ENCODE results near the gene GSDME. TPM values are rescaled to one million over a fixed set of nuclear protein-coding genes. Genes with fewer than 3 reads are reported as not detected.
A peak's percentile ranks its signal among the peaks of the same experiment; 100 is the strongest.

GSDME gene
- polyA plus RNA-seq, result 1 to 10 TPM; 1.1 to 3.4 TPM

GRCh38 chr7:24757353-24758275 lies at the start of gene GSDME:
Gene GSDME (minus strand): TSS chr7:24757464. CDS start chr7:24749774, 7,690 bp downstream.
- no peaks in the 10 kb centered on the region for H3K36me3 ChIP-seq (ENCODE audit: control insufficient read depth in 2 of 2, insufficient read depth in 2 of 2, low read length in 1 of 2)
- H3K9me3 ChIP-seq (ENCODE audit: control insufficient read depth in 2 of 2, insufficient read depth in 1 of 2, low read depth in 1 of 2, low read length in 1 of 2), result no peaks in the 10 kb centered on the region
- peaks cover 3% of the 10 kb centered on the region in 2 donors for H3K4me1 ChIP-seq (ENCODE audit: control insufficient read depth in 2 of 2, insufficient read depth in 2 of 2, low read length in 1 of 2)
- peak within 1 kb of the TSS; percentile 48 to 55 for H3K4me3 ChIP-seq (ENCODE audit: low read depth in 1 of 2, low read length in 2 of 2)
- no peaks in the 10 kb centered on the region for H3K27me3 ChIP-seq (ENCODE audit: control insufficient read depth in 1 of 2, insufficient read depth in 2 of 2, low read length in 2 of 2)
- peak within 1 kb of the TSS; percentile 62 to 73 for H3K27ac ChIP-seq (ENCODE audit: low read depth in 2 of 2, low read length in 1 of 2)
- 5 to 11% methylated on average over 58 to 81 of the region's 81 CpGs for WGBS, 2 donors

- H3K27me3 ChIP-seq (ENCODE audit: control insufficient read depth in 1 of 2, insufficient read depth in 2 of 2, low read length in 2 of 2), result no peaks in the 10 kb centered on the region
- 97% methylated on average over 5 of the region's 5 CpGs for WGBS, 2 donors
- H3K27ac ChIP-seq (ENCODE audit: low read depth in 2 of 2, low read length in 1 of 2), result no peak overlapping the region
- H3K36me3 ChIP-seq (ENCODE audit: control insufficient read depth in 2 of 2, insufficient read depth in 2 of 2, low read length in 1 of 2), result peaks cover 1 to 5% of the 10 kb centered on the region in 2 donors
- no peak overlapping the region for H3K4me3 ChIP-seq (ENCODE audit: low read depth in 1 of 2, low read length in 2 of 2)
- H3K9me3 ChIP-seq (ENCODE audit: control insufficient read depth in 2 of 2, insufficient read depth in 1 of 2, low read depth in 1 of 2, low read length in 1 of 2), result no peaks in the 10 kb centered on the region
- H3K4me1 ChIP-seq (ENCODE audit: control insufficient read depth in 2 of 2, insufficient read depth in 2 of 2, low read length in 1 of 2), result no peaks in the 10 kb centered on the region
Measured at GRCh38 chr7:24802300-24802699, 45.0 kb upstream of the GSDME start.

GRCh38 chr7:24801883-24802282 lies 44.6 kb upstream of the GSDME start:
- peaks cover 3 to 5% of the 10 kb centered on the region in 2 donors for H3K36me3 ChIP-seq (ENCODE audit: control insufficient read depth in 2 of 2, insufficient read depth in 2 of 2, low read length in 1 of 2)
- H3K9me3 ChIP-seq (ENCODE audit: control insufficient read depth in 2 of 2, insufficient read depth in 1 of 2, low read depth in 1 of 2, low read length in 1 of 2), result no peaks in the 10 kb centered on the region
- no peak overlapping the region for H3K27ac ChIP-seq (ENCODE audit: low read depth in 2 of 2, low read length in 1 of 2)
- H3K27me3 ChIP-seq (ENCODE audit: control insufficient read depth in 1 of 2, insufficient read depth in 2 of 2, low read length in 2 of 2), result no peaks in the 10 kb centered on the region
- H3K4me1 ChIP-seq (ENCODE audit: control insufficient read depth in 2 of 2, insufficient read depth in 2 of 2, low read length in 1 of 2), result no peaks in the 10 kb centered on the region
- H3K4me3 ChIP-seq (ENCODE audit: low read depth in 1 of 2, low read length in 2 of 2), result no peak overlapping the region
- 92 to 99% methylated on average over 2 of the region's 2 CpGs for WGBS, 2 donors

GRCh38 chr7:24800667-24801066 lies 43.4 kb upstream of the GSDME start:
- H3K9me3 ChIP-seq (ENCODE audit: control insufficient read depth in 2 of 2, insufficient read depth in 1 of 2, low read depth in 1 of 2, low read length in 1 of 2), result no peaks in the 10 kb centered on the region
- no peaks in the 10 kb centered on the region for H3K27me3 ChIP-seq (ENCODE audit: control insufficient read depth in 1 of 2, insufficient read depth in 2 of 2, low read length in 2 of 2)
- no peak overlapping the region for H3K27ac ChIP-seq (ENCODE audit: low read depth in 2 of 2, low read length in 1 of 2)
- WGBS, 2 donors, result 88 to 92% methylated on average over 9 of the region's 9 CpGs
- no peak overlapping the region for H3K4me3 ChIP-seq (ENCODE audit: low read depth in 1 of 2, low read length in 2 of 2)
- no peaks in the 10 kb centered on the region for H3K4me1 ChIP-seq (ENCODE audit: control insufficient read depth in 2 of 2, insufficient read depth in 2 of 2, low read length in 1 of 2)
- peaks cover 3 to 5% of the 10 kb centered on the region in 2 donors for H3K36me3 ChIP-seq (ENCODE audit: control insufficient read depth in 2 of 2, insufficient read depth in 2 of 2, low read length in 1 of 2)

- H3K9me3 ChIP-seq (ENCODE audit: control insufficient read depth in 2 of 2, insufficient read depth in 1 of 2, low read depth in 1 of 2, low read length in 1 of 2), result no peaks in the 10 kb centered on the region
- no peaks in the 10 kb centered on the region for H3K27me3 ChIP-seq (ENCODE audit: control insufficient read depth in 1 of 2, insufficient read depth in 2 of 2, low read length in 2 of 2)
- no peak overlapping the region for H3K4me3 ChIP-seq (ENCODE audit: low read depth in 1 of 2, low read length in 2 of 2)
- no peaks in the 10 kb centered on the region for H3K4me1 ChIP-seq (ENCODE audit: control insufficient read depth in 2 of 2, insufficient read depth in 2 of 2, low read length in 1 of 2)
- H3K27ac ChIP-seq (ENCODE audit: low read depth in 2 of 2, low read length in 1 of 2), result no peak overlapping the region
- 90 to 96% methylated on average over 6 of the region's 6 CpGs for WGBS, 2 donors
- peaks cover 3 to 5% of the 10 kb centered on the region in 2 donors for H3K36me3 ChIP-seq (ENCODE audit: control insufficient read depth in 2 of 2, insufficient read depth in 2 of 2, low read length in 1 of 2)
Measured at GRCh38 chr7:24800073-24800472, 42.8 kb upstream of the GSDME start.

- Histone ChIP-seq H3K9me3 (ENCODE audit: control insufficient read depth in 2 of 2, insufficient read depth in 1 of 2, low read depth in 1 of 2, low read length in 1 of 2) (no peaks in the 10 kb centered on the region), H3K27me3 (ENCODE audit: control insufficient read depth in 1 of 2, insufficient read depth in 2 of 2, low read length in 2 of 2) (no peaks in the 10 kb centered on the region), H3K36me3 (ENCODE audit: control insufficient read depth in 2 of 2, insufficient read depth in 2 of 2, low read length in 1 of 2) (peaks cover 3 to 5% of the 10 kb centered on the region in 2 donors), H3K4me3 (ENCODE audit: low read depth in 1 of 2, low read length in 2 of 2) (no peak overlapping the region), H3K27ac (ENCODE audit: low read depth in 2 of 2, low read length in 1 of 2) (no peak overlapping the region), H3K4me1 (ENCODE audit: control insufficient read depth in 2 of 2, insufficient read depth in 2 of 2, low read length in 1 of 2) (no peaks in the 10 kb centered on the region)
- 91 to 97% methylated on average over 3 of the region's 3 CpGs for WGBS, 2 donors
Measured at GRCh38 chr7:24799506-24799905, 42.2 kb upstream of the GSDME start.

GRCh38 chr7:24798261-24798660 lies 41.0 kb upstream of the GSDME start:
- WGBS, 2 donors, result 79 to 84% methylated on average over 4 of the region's 4 CpGs
- Histone ChIP-seq H3K27me3 (ENCODE audit: control insufficient read depth in 1 of 2, insufficient read depth in 2 of 2, low read length in 2 of 2) (no peaks in the 10 kb centered on the region), H3K27ac (ENCODE audit: low read depth in 2 of 2, low read length in 1 of 2) (no peak overlapping the region), H3K4me1 (ENCODE audit: control insufficient read depth in 2 of 2, insufficient read depth in 2 of 2, low read length in 1 of 2) (no peaks in the 10 kb centered on the region), H3K9me3 (ENCODE audit: control insufficient read depth in 2 of 2, insufficient read depth in 1 of 2, low read depth in 1 of 2, low read length in 1 of 2) (no peaks in the 10 kb centered on the region), H3K36me3 (ENCODE audit: control insufficient read depth in 2 of 2, insufficient read depth in 2 of 2, low read length in 1 of 2) (peaks cover 2 to 3% of the 10 kb centered on the region in 2 donors), H3K4me3 (ENCODE audit: low read depth in 1 of 2, low read length in 2 of 2) (no peak overlapping the region)

- Histone ChIP-seq H3K4me1 (ENCODE audit: control insufficient read depth in 2 of 2, insufficient read depth in 2 of 2, low read length in 1 of 2) (no peaks in the 10 kb centered on the region), H3K9me3 (ENCODE audit: control insufficient read depth in 2 of 2, insufficient read depth in 1 of 2, low read depth in 1 of 2, low read length in 1 of 2) (no peaks in the 10 kb centered on the region), H3K27me3 (ENCODE audit: control insufficient read depth in 1 of 2, insufficient read depth in 2 of 2, low read length in 2 of 2) (no peaks in the 10 kb centered on the region), H3K4me3 (ENCODE audit: low read depth in 1 of 2, low read length in 2 of 2) (no peak overlapping the region), H3K36me3 (ENCODE audit: control insufficient read depth in 2 of 2, insufficient read depth in 2 of 2, low read length in 1 of 2) (peaks cover 2 to 3% of the 10 kb centered on the region in 2 donors), H3K27ac (ENCODE audit: low read depth in 2 of 2, low read length in 1 of 2) (no peak overlapping the region)
- 91 to 96% methylated on average over 4 of the region's 4 CpGs for WGBS, 2 donors
Measured at GRCh38 chr7:24797270-24797669, 40.0 kb upstream of the GSDME start.

GRCh38 chr7:24795407-24795767 lies 38.1 kb upstream of the GSDME start:
- no peak overlapping the region for H3K4me3 ChIP-seq (ENCODE audit: low read depth in 1 of 2, low read length in 2 of 2)
- H3K9me3 ChIP-seq (ENCODE audit: control insufficient read depth in 2 of 2, insufficient read depth in 1 of 2, low read depth in 1 of 2, low read length in 1 of 2), result no peaks in the 10 kb centered on the region
- no peaks in the 10 kb centered on the region for H3K27me3 ChIP-seq (ENCODE audit: control insufficient read depth in 1 of 2, insufficient read depth in 2 of 2, low read length in 2 of 2)
- H3K4me1 ChIP-seq (ENCODE audit: control insufficient read depth in 2 of 2, insufficient read depth in 2 of 2, low read length in 1 of 2), result no peaks in the 10 kb centered on the region
- H3K36me3 ChIP-seq (ENCODE audit: control insufficient read depth in 2 of 2, insufficient read depth in 2 of 2, low read length in 1 of 2), result peaks cover 2 to 3% of the 10 kb centered on the region in 2 donors
- H3K27ac ChIP-seq (ENCODE audit: low read depth in 2 of 2, low read length in 1 of 2), result no peak overlapping the region
- 89 to 95% methylated on average over 9 of the region's 9 CpGs for WGBS, 2 donors
